ENCODE measurements around the gene DYDC2. TPM values are rescaled to one million over a fixed set of nuclear protein-coding genes. Genes with fewer than 3 reads are reported as not detected.

The DYDC2 gene
- polyA plus RNA-seq, 1 experiment = not detected

- DNase-seq (ENCODE audit: low read depth) = no peak
- no peak overlapping the region for H3K4me3 ChIP-seq (ENCODE audit: low read depth, low read length)
- H3K36me3 ChIP-seq (ENCODE audit: control insufficient read depth, insufficient read depth, low read length) = no peaks in the 10 kb centered on the region
- H3K27me3 ChIP-seq (ENCODE audit: control insufficient read depth, insufficient read depth, low read length) = no peaks in the 10 kb centered on the region
- TF ChIP-seq CTCF (IDR thresholded peaks at IDR 0.05; ENCODE audit: insufficient read depth, low read depth, low read length) = no peak
- ChIA-PET CTCF (no interaction called here), POLR2A (no interaction called here)
These were observed 36.8 kb upstream of the DYDC2 start for GRCh38 chr10:80319725-80320290.

- POLR2A ChIA-PET = no interaction called here
- no peak for DNase-seq (ENCODE audit: low read depth)
- Histone ChIP-seq H3K27me3 (ENCODE audit: control insufficient read depth, insufficient read depth, low read length) (no peaks in the 10 kb centered on the region), H3K4me3 (ENCODE audit: low read depth, low read length) (no peak overlapping the region), H3K36me3 (ENCODE audit: control insufficient read depth, insufficient read depth, low read length) (no peaks in the 10 kb centered on the region)
- CTCF ChIA-PET = interaction anchor here (1.1 kb wide), 1 partner anchor 379 kb away, joined by 3 read pairs; no protein-coding TSS in a partner anchor
- TF ChIP-seq CTCF (IDR thresholded peaks at IDR 0.05; ENCODE audit: insufficient read depth, low read depth, low read length) = no peak
These were observed 36.2 kb upstream of the DYDC2 start for GRCh38 chr10:80320377-80320776.

- ChIA-PET CTCF (interaction anchor here (1.1 kb wide), 1 partner anchor 379 kb away, joined by 3 read pairs; no protein-coding TSS in a partner anchor), POLR2A (no interaction called here)
- no peak for DNase-seq (ENCODE audit: low read depth)
- no peak overlapping the region for H3K4me3 ChIP-seq (ENCODE audit: low read depth, low read length)
- no peaks in the 10 kb centered on the region for H3K36me3 ChIP-seq (ENCODE audit: control insufficient read depth, insufficient read depth, low read length)
- H3K27me3 ChIP-seq (ENCODE audit: control insufficient read depth, insufficient read depth, low read length) = no peaks in the 10 kb centered on the region
- TF ChIP-seq CTCF (IDR thresholded peaks at IDR 0.05; ENCODE audit: insufficient read depth, low read depth, low read length) = no peak
These were observed 35.4 kb upstream of the DYDC2 start for GRCh38 chr10:80321183-80321582.

GRCh38 chr10:80322158-80322557 is 34.4 kb upstream of the DYDC2 start:
- Histone ChIP-seq H3K36me3 (ENCODE audit: control insufficient read depth, insufficient read depth, low read length) (no peaks in the 10 kb centered on the region), H3K4me3 (ENCODE audit: low read depth, low read length) (no peak overlapping the region), H3K27me3 (ENCODE audit: control insufficient read depth, insufficient read depth, low read length) (no peaks in the 10 kb centered on the region)
- ChIA-PET POLR2A (no interaction called here), CTCF (interaction anchor here (0.6 kb wide), 2 partner anchors 436 to 531 kb away, joined by 3 to 4 read pairs; no protein-coding TSS in a partner anchor)
- TF ChIP-seq CTCF (IDR thresholded peaks at IDR 0.05; ENCODE audit: insufficient read depth, low read depth, low read length) = no peak
- DNase-seq (ENCODE audit: low read depth) = no peak

GRCh38 chr10:80322711-80323110 is 33.9 kb upstream of the DYDC2 start:
- TF ChIP-seq CTCF (IDR thresholded peaks at IDR 0.05; ENCODE audit: insufficient read depth, low read depth, low read length) = no peak

More at GRCh38 chr10:80322711-80323110, 33.9 kb upstream of the DYDC2 start:
- Histone ChIP-seq H3K4me3 (ENCODE audit: low read depth, low read length) (no peak overlapping the region), H3K27me3 (ENCODE audit: control insufficient read depth, insufficient read depth, low read length) (no peaks in the 10 kb centered on the region), H3K36me3 (ENCODE audit: control insufficient read depth, insufficient read depth, low read length) (no peaks in the 10 kb centered on the region)
- no peak for DNase-seq (ENCODE audit: low read depth)
- ChIA-PET POLR2A (no interaction called here), CTCF (interaction anchor here (0.6 kb wide), 1 partner anchor 436 kb away, joined by 3 read pairs; no protein-coding TSS in a partner anchor)

All from BJ (cell line).